Esophagus muscularis mucosa (tissue), 3 donors: ENCODE results near the gene NCEH1.

ENCODE experiments used
- POLR2A ChIP-seq: fragments of 450-650 bp; IDR thresholded peaks from one replicate; pipeline ENCODE4 v1.6.1; 2017; ENCODE audit warnings: antibody characterized with exemption, moderate library complexity, mild to moderate bottlenecking, low read depth
- POLR2AphosphoS5 ChIP-seq, 2 donors: sonication (generic); formaldehyde crosslinking; IDR thresholded peaks; one replicate each; pipeline ENCODE4 v1.6.1; 2017; ENCODE audit warnings: antibody characterized with exemption in 2 of 2
- TF ChIP-seq, protein P1 (sequence below), 3 experiments: fragments of 200-600 bp in 2 of 3; fragments of 450-650 bp in 1 of 3; sonication (generic) in 2 of 3; IDR thresholded peaks; one replicate each; pipeline ENCODE4 v1.5.1; 2017 to 2019; ENCODE audit warnings: antibody characterized with exemption in 3 of 3, mild to moderate bottlenecking in 2 of 3, moderate library complexity in 1 of 3

DNA sequence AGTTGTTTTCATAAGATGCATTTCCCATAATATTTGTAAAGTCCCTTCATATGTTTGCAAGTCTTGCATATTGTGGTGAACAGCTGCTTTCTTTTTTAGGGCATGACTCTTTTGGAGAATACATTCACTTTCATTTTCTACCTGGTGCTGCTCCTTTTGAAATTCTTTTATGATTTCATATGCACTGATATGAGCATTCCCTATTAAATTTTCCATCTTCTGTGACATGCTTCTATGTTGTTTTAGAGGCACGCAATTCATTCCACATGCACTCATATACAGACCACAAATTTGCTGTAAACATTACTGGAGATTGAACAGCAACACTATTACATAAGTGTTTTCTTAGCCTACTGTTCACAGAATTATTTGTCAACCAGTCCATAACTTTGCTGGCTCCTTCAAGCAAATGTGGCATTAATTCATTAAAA is 94.8 kb downstream of the NCEH1 start:
- TF ChIP-seq, protein P1, sequence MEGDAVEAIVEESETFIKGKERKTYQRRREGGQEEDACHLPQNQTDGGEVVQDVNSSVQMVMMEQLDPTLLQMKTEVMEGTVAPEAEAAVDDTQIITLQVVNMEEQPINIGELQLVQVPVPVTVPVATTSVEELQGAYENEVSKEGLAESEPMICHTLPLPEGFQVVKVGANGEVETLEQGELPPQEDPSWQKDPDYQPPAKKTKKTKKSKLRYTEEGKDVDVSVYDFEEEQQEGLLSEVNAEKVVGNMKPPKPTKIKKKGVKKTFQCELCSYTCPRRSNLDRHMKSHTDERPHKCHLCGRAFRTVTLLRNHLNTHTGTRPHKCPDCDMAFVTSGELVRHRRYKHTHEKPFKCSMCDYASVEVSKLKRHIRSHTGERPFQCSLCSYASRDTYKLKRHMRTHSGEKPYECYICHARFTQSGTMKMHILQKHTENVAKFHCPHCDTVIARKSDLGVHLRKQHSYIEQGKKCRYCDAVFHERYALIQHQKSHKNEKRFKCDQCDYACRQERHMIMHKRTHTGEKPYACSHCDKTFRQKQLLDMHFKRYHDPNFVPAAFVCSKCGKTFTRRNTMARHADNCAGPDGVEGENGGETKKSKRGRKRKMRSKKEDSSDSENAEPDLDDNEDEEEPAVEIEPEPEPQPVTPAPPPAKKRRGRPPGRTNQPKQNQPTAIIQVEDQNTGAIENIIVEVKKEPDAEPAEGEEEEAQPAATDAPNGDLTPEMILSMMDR (IDR thresholded peaks at IDR 0.05) = no peak
- TF ChIP-seq POLR2A = no peak
- no peak for TF ChIP-seq POLR2AphosphoS5 (IDR thresholded peaks at IDR 0.05)
